ENCODE measurements around the gene SYNE1. TPM values are rescaled to one million over a fixed set of nuclear protein-coding genes. Genes with fewer than 3 reads are reported as not detected.

The SYNE1 gene
- total and polyA plus RNA-seq, 10 donors = 27.8 to 336 (median 247) TPM

- Histone ChIP-seq H3K27ac (peak overlapping the region in 1 of 8 donors; percentile 21), H3K27me3 (replicated peaks in 1 of 7) (no peaks in the 10 kb centered on the region), H3K4me3 (no peak overlapping the region), H3K9me3 (peaks cover 3 to 28% (median 23%) of the 10 kb centered on the region in 8 donors), H3K36me3 (peaks cover 9 to 100% (median 88%) of the 10 kb centered on the region in 6 donors), H3K4me1 (no peaks in the 10 kb centered on the region)
- DNase-seq = no peak
- WGBS, 5 donors = 97 to 100% (median 97%) methylated on average over 4 of the region's 4 CpGs
- TF ChIP-seq POLR2A (IDR thresholded peaks at IDR 0.05) (no peak), POLR2AphosphoS5 (IDR thresholded peaks at IDR 0.05) (no peak), CTCF (IDR thresholded peaks at IDR 0.05 in 8 of 11, conservative IDR thresholded peaks at IDR 0.05 in 3 of 11) (no peak)
- intact Hi-C loops (cut with DNase I; ENCODE audit: low total_unique reads) = no loop called here
Measured at GRCh38 chr6:152221806-152222628, 415.1 kb downstream of the SYNE1 start.

- Histone ChIP-seq H3K27ac (no peak overlapping the region), H3K4me1 (no peaks in the 10 kb centered on the region), H3K4me3 (no peak overlapping the region), H3K36me3 (peaks cover 9 to 100% (median 95%) of the 10 kb centered on the region in 6 donors), H3K9me3 (peaks cover 3 to 28% (median 23%) of the 10 kb centered on the region in 8 donors), H3K27me3 (replicated peaks in 1 of 7) (no peaks in the 10 kb centered on the region)
- TF ChIP-seq CTCF (IDR thresholded peaks at IDR 0.05 in 8 of 11, conservative IDR thresholded peaks at IDR 0.05 in 3 of 11) = no peak
- TF ChIP-seq POLR2A (IDR thresholded peaks at IDR 0.05) = no peak
- TF ChIP-seq POLR2AphosphoS5 (IDR thresholded peaks at IDR 0.05) = no peak
- intact Hi-C loops (cut with DNase I; ENCODE audit: low total_unique reads) = no loop called here
- 93 to 98% (median 97%) methylated on average over 4 of the region's 4 CpGs for WGBS, 5 donors
- DNase-seq = no peak
Measured at GRCh38 chr6:152220786-152221185, 416.4 kb downstream of the SYNE1 start.

GRCh38 chr6:152218887-152219286 lies 418.3 kb downstream of the SYNE1 start:
- Histone ChIP-seq H3K4me1 (no peaks in the 10 kb centered on the region), H3K4me3 (no peak overlapping the region), H3K27ac (no peak overlapping the region), H3K9me3 (peaks cover 3 to 27% (median 23%) of the 10 kb centered on the region in 8 donors), H3K27me3 (replicated peaks in 1 of 7) (no peaks in the 10 kb centered on the region), H3K36me3 (peaks cover 9 to 100% (median 95%) of the 10 kb centered on the region in 6 donors)
- WGBS, 5 donors = 96 to 98% (median 97%) methylated on average over 3 of the region's 3 CpGs
- no peak for DNase-seq
- intact Hi-C loops (cut with DNase I; ENCODE audit: low total_unique reads) = no loop called here
- TF ChIP-seq POLR2AphosphoS5 (IDR thresholded peaks at IDR 0.05) (no peak), POLR2A (IDR thresholded peaks at IDR 0.05) (no peak)

GRCh38 chr6:152212437-152212836 lies 424.7 kb downstream of the SYNE1 start:
- no peak overlapping the region for H3K4me3 ChIP-seq

More at GRCh38 chr6:152212437-152212836, 424.7 kb downstream of the SYNE1 start:
- Histone ChIP-seq H3K4me1 (no peaks in the 10 kb centered on the region), H3K27ac (no peak overlapping the region), H3K27me3 (replicated peaks in 1 of 7) (no peaks in the 10 kb centered on the region), H3K9me3 (no peaks in the 10 kb centered on the region), H3K36me3 (peaks cover 2 to 100% (median 80%) of the 10 kb centered on the region in 6 donors)
- DNase-seq = no peak
- TF ChIP-seq POLR2A (IDR thresholded peaks at IDR 0.05) = no peak
- no peak for TF ChIP-seq CTCF (IDR thresholded peaks at IDR 0.05 in 8 of 11, conservative IDR thresholded peaks at IDR 0.05 in 3 of 11)
- WGBS, 5 donors = 93 to 98% (median 95%) methylated on average over 1 of the region's 1 CpG
- intact Hi-C loops (cut with DNase I; ENCODE audit: low total_unique reads) = no loop called here
